Psoas muscle (tissue), 8 donors: ENCODE measurements around the gene TRPM4. TPM values are rescaled to one million over a fixed set of nuclear protein-coding genes. Genes with fewer than 3 reads are reported as not detected.
A peak's percentile ranks its signal among the peaks of the same experiment; 100 is the strongest.

Experiments
- ATAC-seq, 4 donors: fragments of 200-7000 bp; cut with Tn5 transposase; one replicate each; pipeline ENCODE4 v1.9.1; 2020; ENCODE audit warnings: moderate library complexity in 3 of 4, mild to moderate bottlenecking in 2 of 4
- DNase-seq, 2 donors: peaks; one replicate each; pipeline ENCODE4 v3.0.0-alpha.2; 2020
- H3K27ac ChIP-seq: fragments of 200-600 bp; one replicate; pipeline ENCODE4 v1.8.0; 2022
- H3K27me3 ChIP-seq, 3 donors: fragments of 200-600 bp in 1 of 3; one replicate each; pipeline versions ENCODE4 v1.6.1 to v1.8.0; 2013 to 2022; ENCODE audit warnings: low read length in 2 of 3, mild to moderate bottlenecking in 2 of 3, moderate library complexity in 1 of 3; ENCODE audit not compliant: insufficient read depth in 3 of 3
- H3K36me3 ChIP-seq, 2 donors: fragments of 200-600 bp in 1 of 2; one replicate each; pipeline versions ENCODE4 v1.6.1 to v1.8.0; 2013 to 2022; ENCODE audit warnings: low read depth in 1 of 2, mild to moderate bottlenecking in 1 of 2, moderate library complexity in 1 of 2; ENCODE audit not compliant: insufficient read depth in 1 of 2
- H3K4me1 ChIP-seq: fragments of 200-600 bp; one replicate; pipeline ENCODE4 v1.8.0; 2022
- H3K4me3 ChIP-seq: fragments of 200-600 bp; one replicate; pipeline ENCODE4 v1.8.0; 2022; ENCODE audit warnings: mild to moderate bottlenecking
- H3K9me3 ChIP-seq: fragments of 200-600 bp; one replicate; pipeline ENCODE4 v1.8.0; 2022
- CTCF ChIP-seq: fragments of 200-600 bp; IDR thresholded peaks from one replicate; pipeline ENCODE4 v1.8.0; 2022; ENCODE audit warnings: antibody characterized with exemption
- WGBS, 3 donors: extraction: QIAGEN DNeasy Blood & Tissue Kit; methylation state at CpG; one replicate each; pipeline versions ENCODE4 v1.1.6 to v1.1.7; 2013; 5-methylcytosine and 5-hydroxymethylcytosine counted together
- intact Hi-C, 2 donors: fragments of 100-400 bp; cut with DNase I; formaldehyde crosslinking; loops; one replicate each; pipeline versions ENCODE4 v1.11.0 to v1.14.2; 2022
- long read RNA-seq, 2 donors: library from polyadenylated mRNA; unstranded; transcript quantifications; one replicate each; pipeline ENCODE4 v2.0.0, GENCODE V29; 2021
- polyA plus RNA-seq, 3 donors: library from polyadenylated mRNA; stranded (reverse); fragments of 200-250 nt; gene quantifications; one replicate each; pipeline ENCODE4 v1.2.3, GENCODE V29; 2013
- total RNA-seq, 4 donors: library from RNA; stranded (reverse); fragmentation: NEBNext Ultra II Directional in 2 of 4; extraction: Animal tissue kit (Norgen Biotek cat#: 25700) in 2 of 4; gene quantifications; one replicate each; pipeline versions ENCODE4 v1.2.1 to v1.2.4, GENCODE V29; 2021 to 2023
- donor health status: healthy with polysubstance abuse.
- donor health status: DM: no; HTN: no; CAD: no; lungs with moderate emphysema.
- donor health status: Bipolar disorder and iron deficiency.
- donor health status: healthy.
- donor health status: DM: yes; HTN: yes; CAD: no.
- donor health status: DM: no; HTN: no; CAD: no.
- donor health status: DM: no; HTN: no; CAD: no.
- donor health status: DM: yes; HTN: yes; CAD: no.

The TRPM4 gene
- 10 to 100 TPM in 3 of 4 donors, 1 to 10 TPM in 1; 9.5 to 20.6 (median 16.2) TPM for total RNA-seq
- 1 to 10 TPM; 6.5 to 8.7 (median 6.7) TPM for polyA plus RNA-seq
- long read RNA-seq, donor 1, full-length matches to known transcripts = 2 of 11 reads
- long read RNA-seq, donor 1, partial matches to known transcripts = 7 of 11 reads
- long read RNA-seq, donor 1, other reads (novel, unspliced or antisense) = 2 of 11 reads
- long read RNA-seq, donor 2, full-length matches to known transcripts = 10 of 44 reads
- long read RNA-seq, donor 2, partial matches to known transcripts = 27 of 44 reads
- long read RNA-seq, donor 2, other reads (novel, unspliced or antisense) = 7 of 44 reads

GRCh38 chr19:49157445-49158224, at the start of gene TRPM4:
Gene TRPM4 (plus strand): TSS chr19:49157792. CDS start chr19:49157867, 75 bp downstream.
- H3K27me3 ChIP-seq = no peaks in the 10 kb centered on the region
- TF ChIP-seq CTCF = no peak
- peaks cover 22% of the 10 kb centered on the region for H3K4me1 ChIP-seq
- 0 to 1% (median 1%) methylated on average over 32 to 41 of the region's 41 CpGs for WGBS, 3 donors
- H3K36me3 ChIP-seq = no peaks in the 10 kb centered on the region
- DNase-seq (peak; percentile 92 to 96), ATAC-seq (peak; percentile 57 to 73 (median 70))
- intact Hi-C loops = loop anchor here (5.0 to 10.0 kb wide), 2 partner anchors 40 to 163 kb away; partner anchors contain the start of genes GYS1 (in 1 of the 2) and RUVBL2 (in 1 of the 2)
- H3K27ac ChIP-seq = peak within 1 kb of the TSS; percentile 90
- no peaks in the 10 kb centered on the region for H3K9me3 ChIP-seq
- peak within 1 kb of the TSS; percentile 93 for H3K4me3 ChIP-seq

GRCh38 chr19:49109051-49109450, 48.5 kb upstream of the TRPM4 start:
- no peak for ATAC-seq

GRCh38 chr19:49109569-49110233, 47.9 kb upstream of the TRPM4 start:
- TF ChIP-seq CTCF = no peak
- peak overlapping the region; percentile 28 for H3K27ac ChIP-seq
- peaks cover 0 to 49% of the 10 kb centered on the region in 2 donors for H3K36me3 ChIP-seq
- 59 to 80% (median 75%) methylated on average over 8 of the region's 8 CpGs for WGBS, 3 donors
- H3K9me3 ChIP-seq = no peaks in the 10 kb centered on the region
- H3K27me3 ChIP-seq = no peaks in the 10 kb centered on the region
- no peak overlapping the region for H3K4me3 ChIP-seq
- H3K4me1 ChIP-seq = peaks cover 30% of the 10 kb centered on the region
- intact Hi-C loops = no loop called here
- ATAC-seq (no peak), DNase-seq (no peak)

More at GRCh38 chr19:49109051-49109450, 48.5 kb upstream of the TRPM4 start:
- H3K36me3 ChIP-seq = peaks cover 0 to 56% of the 10 kb centered on the region in 2 donors
- H3K4me3 ChIP-seq = no peak overlapping the region
- no peaks in the 10 kb centered on the region for H3K27me3 ChIP-seq
- 73 to 80% (median 74%) methylated on average over 5 of the region's 5 CpGs for WGBS, 3 donors
- peak overlapping the region; percentile 9 for H3K27ac ChIP-seq
- no peak for TF ChIP-seq CTCF
- H3K4me1 ChIP-seq = peaks cover 30% of the 10 kb centered on the region
- no peaks in the 10 kb centered on the region for H3K9me3 ChIP-seq
- intact Hi-C loops = no loop called here
- no peak for DNase-seq

GRCh38 chr19:49110567-49110966, 47.0 kb upstream of the TRPM4 start:
- H3K9me3 ChIP-seq = no peaks in the 10 kb centered on the region
- ATAC-seq = no peak
- H3K4me1 ChIP-seq = peaks cover 36% of the 10 kb centered on the region
- DNase-seq = no peak
- WGBS, 3 donors = 21 to 29% (median 26%) methylated on average over 3 of the region's 3 CpGs
- peaks cover 0 to 41% of the 10 kb centered on the region in 2 donors for H3K36me3 ChIP-seq
- TF ChIP-seq CTCF = no peak
- peak overlapping the region; percentile 28 for H3K27ac ChIP-seq
- intact Hi-C loops = no loop called here
- no peak overlapping the region for H3K4me3 ChIP-seq
- H3K27me3 ChIP-seq = no peaks in the 10 kb centered on the region
